H1 (cell line): Measurements from ENCODE around the gene MATN4. TPM values are rescaled to one million over a fixed set of nuclear protein-coding genes. Genes with fewer than 3 reads are reported as not detected.

Experiments used
- CTCF ChIA-PET: fragments of 300-600 bp; sonication (Branson Sonifier 250); formaldehyde crosslinking; loops from one replicate; lab custom pipeline; 2021; ENCODE audit not compliant: partially characterized antibody; lab: Charles Lee
- POLR2A ChIA-PET: fragments of 300-600 bp; sonication (Branson Sonifier 250); formaldehyde crosslinking; loops from one replicate; lab custom pipeline; 2021; ENCODE audit warnings: inconsistent platforms; ENCODE audit not compliant: partially characterized antibody; lab: Charles Lee
- DNase-seq, 2 experiments: peaks; one replicate each; pipeline versions ENCODE4 v3.0.0 to v3.0.0-alpha.2; 2010 to 2022; ENCODE audit warnings: low spot score in 2 of 2, low read depth in 1 of 2, mixed read lengths in 1 of 2
- FAIRE-seq: peaks from 2 replicates; lab custom pipeline; 2011; peaks lifted over from hg19 to GRCh38; lab: Jason Lieb, UNC
- H2AFZ ChIP-seq: 2 replicates; pipeline ENCODE4 v1.8.1; 2012; ENCODE audit warnings: low read length, inconsistent platforms
- H2AK5ac ChIP-seq: 2 replicates; pipeline ENCODE4 v1.6.1; 2013; ENCODE audit warnings: low read depth, low read length
- H2BK120ac ChIP-seq: replicated peaks from 2 replicates; pipeline ENCODE3; 2013; ENCODE audit warnings: low read depth, low read length, inconsistent platforms
- H2BK12ac ChIP-seq: 2 replicates; pipeline ENCODE4 v1.6.1; 2013; ENCODE audit warnings: low read depth, low read length
- H2BK15ac ChIP-seq: 2 replicates; pipeline ENCODE4 v1.6.1; 2013; ENCODE audit warnings: low read length
- H2BK20ac ChIP-seq: 2 replicates; pipeline ENCODE4 v1.6.1; 2013; ENCODE audit warnings: low read length
- H2BK5ac ChIP-seq: 2 replicates; pipeline ENCODE4 v1.6.1; 2013; ENCODE audit warnings: low read depth, low read length
- H3K14ac ChIP-seq: 2 replicates; pipeline ENCODE4 v1.6.1; 2013; ENCODE audit warnings: inconsistent platforms; ENCODE audit not compliant: insufficient read length
- H3K18ac ChIP-seq: 2 replicates; pipeline ENCODE4 v1.6.1; 2013; ENCODE audit warnings: low read length; ENCODE audit errors: extremely low read depth
- H3K23ac ChIP-seq: 2 replicates; pipeline ENCODE4 v1.6.1; 2013; ENCODE audit warnings: inconsistent platforms; ENCODE audit not compliant: insufficient read length
- H3K23me2 ChIP-seq: 2 replicates; pipeline ENCODE4 v1.6.1; 2013; ENCODE audit warnings: low read depth, low read length
- H3K27ac ChIP-seq: 2 replicates; pipeline ENCODE4 v1.6.1; 2011; ENCODE audit warnings: low read depth, low read length, inconsistent platforms
- H3K27me3 ChIP-seq, 4 experiments: replicated peaks in 1 of 4; 1 replicate in 1 of 4; 2 replicates in 3 of 4; pipeline versions ENCODE4 v1.6.1 to v1.8.1; 2011 to 2013; ENCODE audit warnings: low read length in 3 of 4, mild to moderate bottlenecking in 3 of 4, inconsistent platforms in 2 of 4, mixed read lengths in 2 of 4, moderate library complexity in 1 of 4; ENCODE audit not compliant: control insufficient read depth in 3 of 4, insufficient read depth in 3 of 4; ENCODE audit errors: extremely low read depth in 1 of 4
- H3K36me3 ChIP-seq, 4 experiments: 2 replicates each; pipeline versions ENCODE4 v1.6.1 to v1.8.1; 2011 to 2013; ENCODE audit warnings: mild to moderate bottlenecking in 4 of 4, low read length in 3 of 4, moderate library complexity in 2 of 4, control low read depth in 1 of 4, inconsistent platforms in 1 of 4; ENCODE audit not compliant: insufficient read depth in 4 of 4, control insufficient read depth in 2 of 4
- H3K4ac ChIP-seq: replicated peaks from 2 replicates; pipeline ENCODE3; 2013; ENCODE audit warnings: low read length, low read depth, mixed read lengths, inconsistent platforms; ENCODE audit not compliant: insufficient read length
- H3K4me1 ChIP-seq, 4 experiments: replicated peaks in 1 of 4; 1 replicate in 1 of 4; 2 replicates in 3 of 4; pipeline versions ENCODE4 v1.6.1 to v1.8.1; 2011 to 2013; ENCODE audit warnings: low read length in 3 of 4, inconsistent platforms in 2 of 4, mixed read lengths in 1 of 4; ENCODE audit not compliant: insufficient read depth in 4 of 4, control insufficient read depth in 3 of 4
- H3K4me2 ChIP-seq, 2 experiments: 2 replicates each; pipeline versions ENCODE4 v1.6.1 to v1.8.1; 2011 to 2013; ENCODE audit warnings: low read depth in 2 of 2, low read length in 2 of 2, control low read depth in 1 of 2, inconsistent platforms in 1 of 2, mild to moderate bottlenecking in 1 of 2; ENCODE audit not compliant: insufficient read depth in 1 of 2
- H3K4me3 ChIP-seq, 4 experiments: fragments of 200-600, 300-600 bp in 1 of 4; sonication (generic), shearing (Covaris generic), sonication (Bioruptor Twin) in 1 of 4; 2 replicates each; pipeline versions ENCODE4 v1.5.1 to v1.8.1; 2011 to 2016; ENCODE audit warnings: low read length in 4 of 4, low read depth in 3 of 4, control low read depth in 2 of 4, inconsistent platforms in 2 of 4, mild to moderate bottlenecking in 2 of 4, mixed read lengths in 1 of 4, moderate library complexity in 1 of 4; ENCODE audit not compliant: insufficient read depth in 2 of 4; ENCODE audit errors: extremely low read depth in 1 of 4
- H3K56ac ChIP-seq: replicated peaks from 2 replicates; pipeline ENCODE3; 2013; ENCODE audit warnings: low read depth, mild to moderate bottlenecking, mixed read lengths, low read length, inconsistent platforms; ENCODE audit not compliant: insufficient read length
- H3K79me1 ChIP-seq: 2 replicates; pipeline ENCODE4 v1.6.1; 2013; ENCODE audit warnings: low read depth, low read length, control low read depth
- H3K79me2 ChIP-seq, 2 experiments: 2 replicates each; pipeline versions ENCODE4 v1.6.1 to v1.8.1; 2012 to 2013; ENCODE audit warnings: low read length in 2 of 2, mild to moderate bottlenecking in 2 of 2, inconsistent platforms in 1 of 2; ENCODE audit not compliant: insufficient read depth in 2 of 2, control insufficient read depth in 1 of 2
- H3K9ac ChIP-seq, 4 experiments: replicated peaks in 1 of 4; 1 replicate in 1 of 4; 2 replicates in 3 of 4; pipeline versions ENCODE4 v1.6.1 to v1.8.1; 2011 to 2013; ENCODE audit warnings: low read depth in 3 of 4, low read length in 3 of 4, control low read depth in 2 of 4, mild to moderate bottlenecking in 2 of 4, moderate library complexity in 2 of 4, inconsistent platforms in 1 of 4; ENCODE audit errors: extremely low read depth in 1 of 4
- H3K9me3 ChIP-seq, 2 experiments: 2 replicates each; pipeline versions ENCODE4 v1.6.1 to v1.8.1; 2012 to 2013; ENCODE audit warnings: mild to moderate bottlenecking in 2 of 2, moderate library complexity in 2 of 2, control low read depth in 1 of 2, inconsistent platforms in 1 of 2, low read depth in 1 of 2, low read length in 1 of 2, mixed read lengths in 1 of 2; ENCODE audit not compliant: insufficient read depth in 2 of 2
- H4K20me1 ChIP-seq, 2 experiments: replicated peaks in 1 of 2; 2 replicates each; pipeline versions ENCODE3 to v1.8.1; 2011 to 2013; ENCODE audit warnings: inconsistent platforms in 2 of 2, low read length in 2 of 2, mild to moderate bottlenecking in 1 of 2; ENCODE audit not compliant: insufficient read depth in 2 of 2, control insufficient read depth in 1 of 2
- H4K5ac ChIP-seq: 2 replicates; pipeline ENCODE4 v1.6.1; 2013; ENCODE audit warnings: low read length, low read depth, mixed read lengths, inconsistent platforms; ENCODE audit not compliant: insufficient read length
- H4K8ac ChIP-seq: 2 replicates; pipeline ENCODE4 v1.8.0; 2013; ENCODE audit warnings: mild to moderate bottlenecking, moderate library complexity, low read length, inconsistent platforms; ENCODE audit not compliant: insufficient read depth; ENCODE audit errors: extremely low read depth
- H4K91ac ChIP-seq: replicated peaks from 2 replicates; pipeline ENCODE3; 2013; ENCODE audit warnings: low read length, mixed read lengths, inconsistent platforms; ENCODE audit not compliant: insufficient read length
- CBX8 ChIP-seq: fragments of 300-800, 300-1000 bp; sonication (generic); IDR thresholded peaks from 2 replicates; pipeline ENCODE4 v1.7.1; 2016; ENCODE audit warnings: low read depth, low read length, borderline replicate concordance
- E2F6 ChIP-seq: IDR thresholded peaks from 2 replicates; pipeline ENCODE4 v1.6.1; 2012; ENCODE audit warnings: inconsistent platforms
- PHF8 ChIP-seq: fragments of 200-600 bp; sonication (generic); conservative IDR thresholded peaks from 2 replicates; pipeline ENCODE4 v1.7.1; 2012; ENCODE audit warnings: low read depth, mild to moderate bottlenecking, inconsistent platforms, low read length, moderate library complexity
- RFX5 ChIP-seq: IDR thresholded peaks from 2 replicates; pipeline ENCODE4 v1.6.1; 2011; ENCODE audit warnings: low read depth, low read length, improper control_type of control experiment, borderline replicate concordance
- RNF2 ChIP-seq: fragments of 200-900, 300-1000 bp; sonication (generic); IDR thresholded peaks from 2 replicates; pipeline ENCODE4 v1.7.1; 2016; ENCODE audit warnings: borderline replicate concordance, low read depth, mild to moderate bottlenecking, antibody characterized with exemption, low read length; ENCODE audit not compliant: poor library complexity, severe bottlenecking; ENCODE audit errors: missing control alignments
- RXRA ChIP-seq: IDR thresholded peaks from 2 replicates; pipeline ENCODE4 v1.6.1; 2011; ENCODE audit warnings: low read depth, mild to moderate bottlenecking, low read length, moderate library complexity; ENCODE audit not compliant: insufficient read depth
- SP4 ChIP-seq: IDR thresholded peaks from 2 replicates; pipeline ENCODE4 v1.6.1; 2012; ENCODE audit warnings: low read length, inconsistent platforms
- WGBS, 2 experiments: shearing (Covaris generic) in 1 of 2; methylation state at CpG; one replicate each; pipeline versions ENCODE4 v1.1.6 to v1.1.7; 2013 to 2015; ENCODE audit warnings: low lambda C conversion rate in 2 of 2, mixed read lengths in 2 of 2, inconsistent platforms in 1 of 2, low coverage in 1 of 2, missing lambda C conversion rate in 1 of 2; ENCODE audit not compliant: insufficient replicate concordance in 2 of 2, insufficient coverage in 1 of 2, insufficient read length in 1 of 2; ENCODE audit errors: extremely low coverage in 1 of 2, missing lambda C conversion rate in 1 of 2; 5-methylcytosine and 5-hydroxymethylcytosine counted together
- polyA plus RNA-seq, 7 experiments: library from polyadenylated mRNA; depleted of rRNA in 3 of 7; stranded (reverse) in 5 of 7; unstranded in 2 of 7; fragments of >200 nt in 5 of 7; fragments of 200-250 nt in 2 of 7; gene quantifications; 1 replicate in 5 of 7; 2 replicates in 1 of 7; 4 replicates in 1 of 7; pipeline versions ENCODE4 v1.2.1 to v1.2.3, GENCODE V29; 2011 to 2013; ENCODE audit warnings: missing spikeins in 2 of 7, mixed read lengths in 2 of 7
- total RNA-seq: library from RNA; stranded (reverse); fragmentation: NEBNext Ultra II Directional; extraction: Animal tissue kit (Norgen Biotek cat#: 25700); gene quantifications from 2 replicates; pipeline ENCODE4 v1.2.1, GENCODE V29; 2021
- TF ChIP-seq, protein P1 (sequence below): IDR thresholded peaks from 2 replicates; pipeline ENCODE4 v1.6.1; 2012; ENCODE audit warnings: low read length, inconsistent platforms
- TF ChIP-seq, protein P2 (sequence below): IDR thresholded peaks from 2 replicates; pipeline ENCODE4 v1.6.1; 2011; ENCODE audit warnings: low read depth, mild to moderate bottlenecking, low read length; ENCODE audit not compliant: insufficient read depth

MATN4 gene
- total and polyA plus RNA-seq, 2 of the 8 experiments (the other 6 are each of a cell fraction or from before 2014, with no cell fraction given), result 2.1 to 4.4 TPM

GRCh38 chr20:45253261-45253660, 54.8 kb downstream of the MATN4 start:
- no peak overlapping the region for H2BK12ac ChIP-seq
- H3K18ac ChIP-seq, result no peak overlapping the region
- H3K23ac ChIP-seq, result no peak overlapping the region
- no peak overlapping the region for H3K4ac ChIP-seq
- H3K56ac ChIP-seq, result no peak overlapping the region
- peaks cover 0 to under 1% (median 0%) of the 10 kb centered on the region in 4 experiments; a peak in 2 of 7 replicates for H3K4me1 ChIP-seq
- H3K27ac ChIP-seq, result no peak overlapping the region
- ChIA-PET CTCF (interaction anchor here (0.9 to 3.1 kb wide), 3 partner anchors 10 to 38 kb away, joined by 3 to 14 read pairs (median 4); no protein-coding TSS in a partner anchor), POLR2A (interaction anchor here (0.7 kb wide), 2 partner anchors 167 to 927 kb away, joined by 3 read pairs; no protein-coding TSS in a partner anchor)
- DNase-seq, result no peak
- no peak overlapping the region for H4K8ac ChIP-seq
- no peak overlapping the region for H2BK120ac ChIP-seq
- no peak overlapping the region for H2BK15ac ChIP-seq
- FAIRE-seq, result no peak
- H2BK5ac ChIP-seq, result no peak overlapping the region
- no peaks in the 10 kb centered on the region for H3K79me1 ChIP-seq
- 93% methylated on average over 4 of the region's 4 CpGs; no CpG with 5 or more reads in 1 of the 2 experiments for WGBS, 2 experiments
- H3K36me3 ChIP-seq, result no peaks in the 10 kb centered on the region
- no peaks in the 10 kb centered on the region for H4K20me1 ChIP-seq
- no peak overlapping the region for H3K4me2 ChIP-seq
- no peak overlapping the region for H4K91ac ChIP-seq
- no peaks in the 10 kb centered on the region for H3K79me2 ChIP-seq
- H3K23me2 ChIP-seq, result no peaks in the 10 kb centered on the region
- no peaks in the 10 kb centered on the region for H3K9me3 ChIP-seq
- no peak overlapping the region for H2BK20ac ChIP-seq
- no peak overlapping the region for H3K14ac ChIP-seq
- no peak overlapping the region for H2AFZ ChIP-seq
- no peak overlapping the region for H4K5ac ChIP-seq
- H2AK5ac ChIP-seq, result no peak overlapping the region
- no peak overlapping the region for H3K9ac ChIP-seq
- H3K27me3 ChIP-seq, result peaks cover 0 to 2% (median 0%) of the 10 kb centered on the region in 4 experiments; a peak in 2 of 7 replicates
- no peak overlapping the region for H3K4me3 ChIP-seq
- TF ChIP-seq CBX8 (no peak), PHF8 (no peak), RFX5 (no peak), E2F6 (no peak), SP4 (no peak), RXRA (no peak), RNF2 (no peak)
- TF ChIP-seq, protein P1, sequence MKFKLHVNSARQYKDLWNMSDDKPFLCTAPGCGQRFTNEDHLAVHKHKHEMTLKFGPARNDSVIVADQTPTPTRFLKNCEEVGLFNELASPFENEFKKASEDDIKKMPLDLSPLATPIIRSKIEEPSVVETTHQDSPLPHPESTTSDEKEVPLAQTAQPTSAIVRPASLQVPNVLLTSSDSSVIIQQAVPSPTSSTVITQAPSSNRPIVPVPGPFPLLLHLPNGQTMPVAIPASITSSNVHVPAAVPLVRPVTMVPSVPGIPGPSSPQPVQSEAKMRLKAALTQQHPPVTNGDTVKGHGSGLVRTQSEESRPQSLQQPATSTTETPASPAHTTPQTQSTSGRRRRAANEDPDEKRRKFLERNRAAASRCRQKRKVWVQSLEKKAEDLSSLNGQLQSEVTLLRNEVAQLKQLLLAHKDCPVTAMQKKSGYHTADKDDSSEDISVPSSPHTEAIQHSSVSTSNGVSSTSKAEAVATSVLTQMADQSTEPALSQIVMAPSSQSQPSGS, result no peak
- TF ChIP-seq, protein P2, sequence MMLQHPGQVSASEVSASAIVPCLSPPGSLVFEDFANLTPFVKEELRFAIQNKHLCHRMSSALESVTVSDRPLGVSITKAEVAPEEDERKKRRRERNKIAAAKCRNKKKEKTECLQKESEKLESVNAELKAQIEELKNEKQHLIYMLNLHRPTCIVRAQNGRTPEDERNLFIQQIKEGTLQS, result no peak
